HFF-Myc (cell line): ENCODE data around the gene TXNDC17.

Source experiments
- DNase-seq: peaks from one replicate; pipeline ENCODE4 v3.0.0-alpha.2; 2011; ENCODE audit warnings: low read depth; ENCODE audit errors: extremely low read depth
- H3K4me3 ChIP-seq: replicated peaks from 2 replicates; pipeline ENCODE4 v1.5.1; 2011; ENCODE audit warnings: low read depth, mild to moderate bottlenecking, control low read depth, low read length
- CTCF ChIP-seq: IDR thresholded peaks from 2 replicates; pipeline ENCODE4 v1.5.1; 2012; ENCODE audit warnings: mild to moderate bottlenecking, low read depth, low read length, control low read depth; ENCODE audit errors: missing control alignments

Gene TXNDC17

DNA sequence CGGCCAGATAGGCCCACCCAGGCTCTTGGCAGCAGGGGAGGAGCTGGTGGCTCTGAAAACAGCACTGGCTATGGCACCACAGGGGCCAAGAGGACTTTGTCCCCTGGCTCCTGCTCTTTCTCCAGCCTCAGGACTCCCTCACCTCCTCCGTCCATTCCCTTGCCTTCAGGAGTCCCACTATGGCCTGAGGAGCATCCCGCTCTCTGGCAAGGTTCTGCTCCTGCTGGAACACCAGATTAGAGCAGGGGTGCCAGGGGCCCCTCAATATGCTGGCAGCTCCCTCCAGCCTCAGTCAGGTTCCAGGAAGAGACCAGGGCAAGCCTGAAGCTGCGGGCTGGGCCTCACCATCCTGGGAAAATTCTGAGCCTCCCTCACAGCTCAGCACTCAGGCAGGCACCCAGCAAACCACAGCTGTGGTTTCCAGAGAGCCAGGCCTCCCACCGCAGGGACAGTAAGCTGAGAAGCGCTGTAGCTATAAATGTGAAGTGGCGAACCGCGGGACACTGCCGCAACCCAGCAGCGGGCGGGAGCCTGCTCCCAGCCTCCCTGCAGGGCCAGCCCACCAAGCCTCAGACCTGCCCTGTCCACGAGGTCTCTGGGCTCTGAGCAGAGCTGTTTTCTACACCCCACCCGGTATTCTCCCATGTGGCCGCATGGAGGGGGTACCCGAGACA lies 36.4 kb downstream of the TXNDC17 start:
- TF ChIP-seq CTCF, result no peak
- no peak for DNase-seq
- no peak overlapping the region for H3K4me3 ChIP-seq

- TF ChIP-seq CTCF, result no peak
- no peak for DNase-seq
- no peak overlapping the region for H3K4me3 ChIP-seq
Observed at GRCh38 chr17:6677946-6678345, 37.1 kb downstream of the TXNDC17 start.

DNA sequence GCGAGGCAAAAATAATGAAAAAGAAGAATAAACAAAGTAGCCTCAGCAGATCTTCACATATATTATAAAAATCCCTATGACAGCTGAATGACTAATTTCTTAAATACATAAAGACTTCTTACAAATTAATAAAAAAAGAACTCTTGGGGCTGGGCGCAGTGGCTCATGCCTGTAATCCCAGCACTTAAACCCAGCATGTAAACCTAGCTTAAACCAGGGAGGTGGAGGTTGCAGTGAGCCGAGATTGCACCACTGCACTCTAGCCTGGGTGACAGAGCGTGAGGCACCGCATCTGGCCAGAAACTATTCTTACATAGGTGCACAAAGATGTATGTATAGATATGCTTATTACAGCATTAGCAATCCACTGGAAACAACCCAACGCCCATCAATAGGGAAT lies 38.4 kb downstream of the TXNDC17 start:
- DNase-seq, result no peak
- H3K4me3 ChIP-seq, result no peak overlapping the region
- TF ChIP-seq CTCF, result no peak

DNA sequence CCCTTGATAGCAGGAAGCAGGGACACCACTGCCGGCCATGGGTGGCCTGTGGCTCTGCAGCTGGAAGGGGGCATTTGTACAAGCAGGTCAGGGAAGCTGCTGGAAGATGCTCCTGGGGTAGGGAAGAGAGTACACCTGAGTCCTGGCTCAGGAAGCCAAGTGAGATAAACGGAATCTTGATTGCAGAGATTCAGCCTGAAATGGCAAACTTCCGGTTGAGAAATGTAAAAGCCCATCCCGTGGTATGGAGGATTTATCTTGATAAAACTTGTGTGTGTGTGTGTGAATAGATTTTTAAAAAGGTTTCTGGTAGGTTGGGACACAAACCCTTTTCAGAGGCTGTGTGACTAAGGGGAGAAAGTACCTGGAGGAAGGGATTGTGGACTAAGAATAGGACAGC lies 40.3 kb downstream of the TXNDC17 start:
- DNase-seq, result no peak
- H3K4me3 ChIP-seq, result no peak overlapping the region
- no peak for TF ChIP-seq CTCF

GRCh38 chr17:6681671-6682070 lies 40.8 kb downstream of the TXNDC17 start:
- H3K4me3 ChIP-seq, result no peak overlapping the region
- DNase-seq, result no peak
- no peak for TF ChIP-seq CTCF

DNA sequence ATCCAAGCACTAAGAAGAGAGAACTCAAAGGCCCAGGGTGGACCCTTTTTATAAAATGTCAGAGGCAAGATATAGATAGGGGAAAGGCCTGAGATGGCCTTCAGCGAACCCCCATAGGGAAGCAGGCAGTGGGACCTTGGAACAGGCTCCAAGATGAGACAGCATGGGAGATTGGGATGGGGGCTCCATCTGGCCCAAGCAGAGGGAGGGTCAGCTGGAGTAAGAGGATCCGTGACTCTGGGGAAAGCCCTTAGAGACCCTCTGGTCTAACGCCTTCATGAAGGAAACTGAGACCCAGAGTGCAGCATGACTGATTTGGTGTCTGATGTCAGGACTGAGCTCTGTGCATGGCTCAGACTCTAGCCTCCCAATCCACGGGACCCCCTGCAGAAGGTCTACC lies 41.5 kb downstream of the TXNDC17 start:
- no peak for DNase-seq
- H3K4me3 ChIP-seq, result no peak overlapping the region
- TF ChIP-seq CTCF, result no peak
